Measurements from ENCODE around the gene INPPL1.
"Not testable (repeated sequence)": the region's sequence is repeated elsewhere in the genome, so short reads cannot be mapped to it uniquely, and the experiment has no call there.

The INPPL1 gene

DNA sequence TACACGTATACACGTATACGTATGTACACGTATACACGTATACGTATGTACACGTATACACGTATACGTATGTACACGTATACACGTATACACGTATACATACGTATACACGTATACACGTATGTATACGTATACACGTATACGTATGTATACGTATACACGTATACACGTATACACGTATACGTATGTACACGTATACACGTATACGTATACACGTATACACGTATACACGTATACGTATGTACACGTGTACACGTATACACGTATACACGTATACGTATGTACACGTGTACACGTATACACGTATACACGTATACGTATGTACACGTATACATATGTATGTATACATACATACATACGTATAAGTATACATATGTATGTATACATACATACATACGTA, 23.1 kb upstream of the INPPL1 start:
- H3K4me3 ChIP-seq (ENCODE audit: low read length in 2 of 2); H3K23ac ChIP-seq (ENCODE audit: low read depth, low read length, poor library complexity); H3K36me3 ChIP-seq (replicated peaks in 1 of 2; ENCODE audit: control insufficient read depth in 2 of 2, insufficient read depth in 2 of 2, low read length in 2 of 2); H2AFZ ChIP-seq (ENCODE audit: low read length); H3K27ac ChIP-seq (replicated peaks; ENCODE audit: low read length); H2BK120ac ChIP-seq (ENCODE audit: low read depth, low read length); H3K79me1 ChIP-seq (ENCODE audit: low read depth, low read length); H2AK5ac ChIP-seq (ENCODE audit: low read depth, low read length); H2BK12ac ChIP-seq (ENCODE audit: low read length); H3K14ac ChIP-seq (ENCODE audit: low read length); H3K9me3 ChIP-seq (replicated peaks in 1 of 2; ENCODE audit: control insufficient read depth in 2 of 2, insufficient read depth in 1 of 2, low read depth in 1 of 2, low read length in 2 of 2); H3K4me1 ChIP-seq (ENCODE audit: control insufficient read depth in 2 of 2, insufficient read depth in 1 of 2, low read depth in 1 of 2, low read length in 2 of 2); H3K9ac ChIP-seq (ENCODE audit: low read depth, low read length, poor library complexity); H3K18ac ChIP-seq (ENCODE audit: low read length); DNase-seq (ENCODE audit: low spot score); H2BK15ac ChIP-seq (ENCODE audit: low read length); H4K91ac ChIP-seq (ENCODE audit: low read depth, low read length, poor library complexity); H4K8ac ChIP-seq (ENCODE audit: low read depth, low read length); H2BK5ac ChIP-seq (ENCODE audit: low read length); H3K27me3 ChIP-seq (ENCODE audit: control insufficient read depth in 3 of 3, insufficient read depth in 3 of 3, low read depth in 1 of 3, low read length in 3 of 3); H3K4me2 ChIP-seq (ENCODE audit: insufficient read depth, low read length, poor library complexity, severe bottlenecking); H3K4ac ChIP-seq (ENCODE audit: low read length): not testable (repeated sequence)
- WGBS, 2 donors (ENCODE audit: extremely low coverage in 2 of 2, insufficient read length in 2 of 2, insufficient replicate concordance in 1 of 2): no CpG with 5 or more reads among the region's 43 CpGs

DNA sequence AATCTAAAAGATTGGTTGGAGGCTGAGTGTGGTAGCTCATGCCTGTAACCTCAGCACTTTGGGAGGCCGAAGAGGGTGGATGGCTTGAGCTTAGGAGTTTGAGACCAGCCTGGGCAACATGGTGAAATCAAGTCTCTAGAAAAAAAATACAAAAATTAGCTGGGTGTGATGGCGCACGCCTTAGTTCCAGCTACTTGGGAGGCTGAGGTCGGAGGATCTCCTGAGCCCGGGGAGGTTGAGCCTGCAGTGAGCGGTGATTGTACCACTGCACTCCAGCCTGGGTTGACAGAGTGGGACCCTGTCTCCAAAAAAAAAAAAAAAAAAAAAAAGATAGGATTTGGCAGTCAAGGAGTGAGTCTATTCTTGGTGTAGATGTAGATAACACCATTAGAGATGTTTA, 22.0 kb upstream of the INPPL1 start:
- no peak overlapping the region for H2AK5ac ChIP-seq (ENCODE audit: low read depth, low read length)

DNA sequence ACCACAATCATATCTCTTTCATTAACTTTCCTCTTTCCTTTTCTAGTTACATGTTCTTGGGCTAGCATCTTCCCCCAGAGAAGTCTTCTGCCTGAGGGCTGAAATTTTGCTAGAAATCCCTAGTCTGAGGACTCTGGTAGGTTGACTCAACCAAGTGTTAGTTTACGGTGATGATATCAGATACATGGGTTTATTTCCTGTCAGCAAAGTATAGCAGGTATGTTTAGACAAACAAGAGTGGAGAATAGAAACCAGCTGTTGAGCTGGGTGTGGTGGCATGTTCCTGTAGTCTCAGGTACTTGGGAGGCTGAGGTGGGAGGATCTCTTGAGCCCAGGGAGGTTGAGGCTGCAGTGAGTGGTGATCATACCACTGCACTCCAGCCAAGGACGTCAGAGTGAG, 21.4 kb upstream of the INPPL1 start:
- Histone ChIP-seq H3K27ac (replicated peaks; ENCODE audit: low read length) (no peak overlapping the region), H4K91ac (ENCODE audit: low read depth, low read length, poor library complexity) (no peak overlapping the region), H2BK120ac (ENCODE audit: low read depth, low read length) (no peak overlapping the region), H3K4ac (ENCODE audit: low read length) (no peak overlapping the region), H2AFZ (ENCODE audit: low read length) (no peak overlapping the region), H3K9me3 (replicated peaks in 1 of 2; ENCODE audit: control insufficient read depth in 2 of 2, insufficient read depth in 1 of 2, low read depth in 1 of 2, low read length in 2 of 2) (no peaks in the 10 kb centered on the region), H2BK5ac (ENCODE audit: low read length) (no peak overlapping the region), H2BK15ac (ENCODE audit: low read length) (no peak overlapping the region), H3K23ac (ENCODE audit: low read depth, low read length, poor library complexity) (no peak overlapping the region), H3K4me3 (ENCODE audit: low read length in 2 of 2) (no peak overlapping the region), H3K18ac (ENCODE audit: low read length) (no peak overlapping the region), H3K9ac (ENCODE audit: low read depth, low read length, poor library complexity) (no peak overlapping the region), H3K14ac (ENCODE audit: low read length) (no peak overlapping the region), H3K4me2 (ENCODE audit: insufficient read depth, low read length, poor library complexity, severe bottlenecking) (no peak overlapping the region), H2BK12ac (ENCODE audit: low read length) (no peak overlapping the region), H3K4me1 (ENCODE audit: control insufficient read depth in 2 of 2, insufficient read depth in 1 of 2, low read depth in 1 of 2, low read length in 2 of 2) (no peaks in the 10 kb centered on the region), H4K8ac (ENCODE audit: low read depth, low read length) (no peak overlapping the region), H2AK5ac (ENCODE audit: low read depth, low read length) (no peak overlapping the region), H3K27me3 (ENCODE audit: control insufficient read depth in 3 of 3, insufficient read depth in 3 of 3, low read depth in 1 of 3, low read length in 3 of 3) (no peaks in the 10 kb centered on the region), H3K36me3 (replicated peaks in 1 of 2; ENCODE audit: control insufficient read depth in 2 of 2, insufficient read depth in 2 of 2, low read length in 2 of 2) (no peaks in the 10 kb centered on the region), H3K79me1 (ENCODE audit: low read depth, low read length) (peaks cover 2% of the 10 kb centered on the region)
- WGBS, 2 donors (ENCODE audit: extremely low coverage in 2 of 2, insufficient read length in 2 of 2, insufficient replicate concordance in 1 of 2): no CpG with 5 or more reads among the region's 2 CpGs
- no peak for DNase-seq (ENCODE audit: low spot score)

More for the DNA sequence above, 22.0 kb upstream of the INPPL1 start:
- no peaks in the 10 kb centered on the region for H3K36me3 ChIP-seq (replicated peaks in 1 of 2; ENCODE audit: control insufficient read depth in 2 of 2, insufficient read depth in 2 of 2, low read length in 2 of 2)
- H3K4ac ChIP-seq (ENCODE audit: low read length): no peak overlapping the region
- no peak overlapping the region for H3K27ac ChIP-seq (replicated peaks; ENCODE audit: low read length)
- H4K91ac ChIP-seq (ENCODE audit: low read depth, low read length, poor library complexity): no peak overlapping the region
- no peak overlapping the region for H2AFZ ChIP-seq (ENCODE audit: low read length)
- no peaks in the 10 kb centered on the region for H3K9me3 ChIP-seq (replicated peaks in 1 of 2; ENCODE audit: control insufficient read depth in 2 of 2, insufficient read depth in 1 of 2, low read depth in 1 of 2, low read length in 2 of 2)
- no peak overlapping the region for H3K4me3 ChIP-seq (ENCODE audit: low read length in 2 of 2)
- no peak overlapping the region for H2BK5ac ChIP-seq (ENCODE audit: low read length)
- H3K9ac ChIP-seq (ENCODE audit: low read depth, low read length, poor library complexity): no peak overlapping the region
- H3K23ac ChIP-seq (ENCODE audit: low read depth, low read length, poor library complexity): no peak overlapping the region
- no peak overlapping the region for H4K8ac ChIP-seq (ENCODE audit: low read depth, low read length)
- H2BK120ac ChIP-seq (ENCODE audit: low read depth, low read length): no peak overlapping the region
- H3K79me1 ChIP-seq (ENCODE audit: low read depth, low read length): peaks cover 2% of the 10 kb centered on the region
- WGBS, 2 donors (ENCODE audit: extremely low coverage in 2 of 2, insufficient read length in 2 of 2, insufficient replicate concordance in 1 of 2): no CpG with 5 or more reads among the region's 6 CpGs
- no peak for DNase-seq (ENCODE audit: low spot score)
- H3K4me1 ChIP-seq (ENCODE audit: control insufficient read depth in 2 of 2, insufficient read depth in 1 of 2, low read depth in 1 of 2, low read length in 2 of 2): no peaks in the 10 kb centered on the region
- H3K18ac ChIP-seq (ENCODE audit: low read length): no peak overlapping the region
- H3K27me3 ChIP-seq (ENCODE audit: control insufficient read depth in 3 of 3, insufficient read depth in 3 of 3, low read depth in 1 of 3, low read length in 3 of 3): no peaks in the 10 kb centered on the region
- H2BK12ac ChIP-seq (ENCODE audit: low read length): no peak overlapping the region
- H3K4me2 ChIP-seq (ENCODE audit: insufficient read depth, low read length, poor library complexity, severe bottlenecking): no peak overlapping the region
- no peak overlapping the region for H3K14ac ChIP-seq (ENCODE audit: low read length)
- H2BK15ac ChIP-seq (ENCODE audit: low read length): no peak overlapping the region

DNA sequence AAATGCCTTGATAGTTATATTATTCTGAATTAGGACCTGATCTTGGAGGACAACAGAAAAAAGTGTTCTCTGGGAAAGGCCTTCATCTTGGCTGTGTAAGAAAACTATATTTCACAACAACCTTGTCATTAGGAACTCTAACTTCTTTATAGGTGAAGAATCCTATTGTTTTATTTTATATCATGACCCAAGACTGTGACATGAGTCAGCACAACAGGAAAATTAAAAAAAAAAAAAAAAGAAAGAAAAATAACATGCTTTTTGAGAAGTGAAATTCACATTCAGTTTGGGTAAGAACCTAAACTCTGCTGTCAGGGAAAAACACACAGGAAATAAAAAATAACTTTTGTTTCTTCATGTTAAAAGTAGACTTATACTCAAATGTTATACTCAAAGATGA, 19.7 kb upstream of the INPPL1 start:
- no peak overlapping the region for H3K4me3 ChIP-seq (ENCODE audit: low read length in 2 of 2)
- H3K4ac ChIP-seq (ENCODE audit: low read length): no peak overlapping the region
- H3K27me3 ChIP-seq (ENCODE audit: control insufficient read depth in 3 of 3, insufficient read depth in 3 of 3, low read depth in 1 of 3, low read length in 3 of 3): peaks cover 0 to 5% (median 0%) of the 10 kb centered on the region in 3 experiments
- H3K9me3 ChIP-seq (replicated peaks in 1 of 2; ENCODE audit: control insufficient read depth in 2 of 2, insufficient read depth in 1 of 2, low read depth in 1 of 2, low read length in 2 of 2): no peaks in the 10 kb centered on the region
- DNase-seq (ENCODE audit: low spot score): no peak
- H3K9ac ChIP-seq (ENCODE audit: low read depth, low read length, poor library complexity): no peak overlapping the region
- H3K14ac ChIP-seq (ENCODE audit: low read length): no peak overlapping the region
- no peak overlapping the region for H4K8ac ChIP-seq (ENCODE audit: low read depth, low read length)
- H3K4me1 ChIP-seq (ENCODE audit: control insufficient read depth in 2 of 2, insufficient read depth in 1 of 2, low read depth in 1 of 2, low read length in 2 of 2): no peaks in the 10 kb centered on the region
- no peak overlapping the region for H4K91ac ChIP-seq (ENCODE audit: low read depth, low read length, poor library complexity)
- H3K79me1 ChIP-seq (ENCODE audit: low read depth, low read length): no peaks in the 10 kb centered on the region
- H3K23ac ChIP-seq (ENCODE audit: low read depth, low read length, poor library complexity): no peak overlapping the region
- no peak overlapping the region for H3K18ac ChIP-seq (ENCODE audit: low read length)
- H3K36me3 ChIP-seq (replicated peaks in 1 of 2; ENCODE audit: control insufficient read depth in 2 of 2, insufficient read depth in 2 of 2, low read length in 2 of 2): no peaks in the 10 kb centered on the region
- no peak overlapping the region for H2BK12ac ChIP-seq (ENCODE audit: low read length)
- H2BK5ac ChIP-seq (ENCODE audit: low read length): no peak overlapping the region
- no peak overlapping the region for H3K4me2 ChIP-seq (ENCODE audit: insufficient read depth, low read length, poor library complexity, severe bottlenecking)
- no peak overlapping the region for H2AFZ ChIP-seq (ENCODE audit: low read length)
- no peak overlapping the region for H2AK5ac ChIP-seq (ENCODE audit: low read depth, low read length)
- H2BK15ac ChIP-seq (ENCODE audit: low read length): no peak overlapping the region
- no peak overlapping the region for H2BK120ac ChIP-seq (ENCODE audit: low read depth, low read length)
- no peak overlapping the region for H3K27ac ChIP-seq (replicated peaks; ENCODE audit: low read length)

Data from neuronal stem cell (in vitro differentiated cells).